ENCODE results near the gene AGMAT. TPM values are rescaled to one million over a fixed set of nuclear protein-coding genes. Genes with fewer than 3 reads are reported as not detected.

AGMAT gene
- 0.58 TPM for total RNA-seq
- long read RNA-seq, partial matches to known transcripts = 0 of 1 reads
- long read RNA-seq, other reads (novel, unspliced or antisense) = 0 of 1 reads

GRCh38 chr1:15584489-15585363 lies at the start of gene AGMAT:
Gene AGMAT (minus strand): TSS chr1:15585051. CDS start chr1:15584967, 84 bp downstream.
- no peak for DNase-seq (ENCODE audit: low spot score)

- DNase-seq (ENCODE audit: low spot score) = no peak
Measured at GRCh38 chr1:15633756-15634420, 49.0 kb upstream of the AGMAT start.

GRCh38 chr1:15628003-15628402 lies 43.2 kb upstream of the AGMAT start:
- no peak for DNase-seq (ENCODE audit: low spot score)

- no peak for DNase-seq (ENCODE audit: low spot score)
Measured at GRCh38 chr1:15627343-15627988, 42.6 kb upstream of the AGMAT start.

GRCh38 chr1:15626269-15626950 lies 41.6 kb upstream of the AGMAT start:
- DNase-seq (ENCODE audit: low spot score) = no peak

- no peak for DNase-seq (ENCODE audit: low spot score)
Measured at GRCh38 chr1:15625056-15625917, 40.4 kb upstream of the AGMAT start.

- DNase-seq (ENCODE audit: low spot score) = no peak
Measured at GRCh38 chr1:15624133-15624714, 39.4 kb upstream of the AGMAT start.

- DNase-seq (ENCODE audit: low spot score) = no peak
Measured at GRCh38 chr1:15623435-15623834, 38.6 kb upstream of the AGMAT start.

- DNase-seq (ENCODE audit: low spot score) = no peak
Measured at GRCh38 chr1:15622712-15623373, 38.0 kb upstream of the AGMAT start.

GRCh38 chr1:15621975-15622374 lies 37.1 kb upstream of the AGMAT start:
- no peak for DNase-seq (ENCODE audit: low spot score)

GRCh38 chr1:15620902-15621682 lies 36.2 kb upstream of the AGMAT start:
- no peak for DNase-seq (ENCODE audit: low spot score)

GRCh38 chr1:15620155-15620545 lies 35.3 kb upstream of the AGMAT start:
- no peak for DNase-seq (ENCODE audit: low spot score)

- DNase-seq (ENCODE audit: low spot score) = no peak
Measured at GRCh38 chr1:15618655-15619525, 34.0 kb upstream of the AGMAT start.

GRCh38 chr1:15618077-15618654 lies 33.3 kb upstream of the AGMAT start:
- no peak for DNase-seq (ENCODE audit: low spot score)

GRCh38 chr1:15617173-15618076 lies 32.6 kb upstream of the AGMAT start, which contains the start of gene DDI2:
Gene DDI2 (plus strand): TSS chr1:15617458. CDS start chr1:15617671, 213 bp downstream.
- peak; percentile 99 for DNase-seq (ENCODE audit: low spot score)
